Urinary bladder (tissue), 4 donors: ENCODE measurements around the gene POR. TPM values are rescaled to one million over a fixed set of nuclear protein-coding genes. Genes with fewer than 3 reads are reported as not detected.
A peak's percentile ranks its signal among the peaks of the same experiment; 100 is the strongest.

ENCODE experiments used
- DNase-seq: peaks from one replicate; pipeline ENCODE4 v3.0.0-alpha.2; 2015; ENCODE audit errors: extremely low spot score
- H3K27ac ChIP-seq: one replicate; pipeline ENCODE4 v1.5.1; 2013; ENCODE audit warnings: low read depth, mild to moderate bottlenecking, moderate library complexity
- H3K36me3 ChIP-seq: one replicate; pipeline ENCODE4 v1.6.1; 2013; ENCODE audit warnings: mild to moderate bottlenecking, moderate library complexity; ENCODE audit not compliant: insufficient read depth
- H3K4me1 ChIP-seq: one replicate; pipeline ENCODE4 v1.6.1; 2013; ENCODE audit warnings: mild to moderate bottlenecking, moderate library complexity; ENCODE audit not compliant: insufficient read depth
- H3K4me3 ChIP-seq: one replicate; pipeline ENCODE4 v1.5.1; 2013; ENCODE audit warnings: low read depth, low read length
- WGBS: extraction: QIAGEN DNeasy Blood & Tissue Kit; methylation state at CpG from one replicate; pipeline ENCODE4 v1.1.7; 2013; 5-methylcytosine and 5-hydroxymethylcytosine counted together
- polyA plus RNA-seq: library from polyadenylated mRNA; stranded (reverse); fragments of 200-250 nt; gene quantifications from one replicate; pipeline ENCODE4 v1.2.3, GENCODE V29; 2013
- total RNA-seq: library from RNA; depleted of rRNA; stranded (reverse); fragments of >200 nt; gene quantifications from one replicate; pipeline ENCODE4 v1.2.3, GENCODE V29; 2014
- donor health status: healthy with polysubstance abuse.
- donor health status: healthy.

Gene POR
- total and polyA plus RNA-seq, 2 donors = 33.2 to 103 TPM

GRCh38 chr7:75985518-75986146 is 70.7 kb downstream of the POR start:
- H3K4me1 ChIP-seq = no peaks in the 10 kb centered on the region
- no peak overlapping the region for H3K27ac ChIP-seq
- H3K4me3 ChIP-seq = no peak overlapping the region
- H3K36me3 ChIP-seq = no peaks in the 10 kb centered on the region
- WGBS = 81% methylated on average over 41 of the region's 41 CpGs
- DNase-seq = no peak

GRCh38 chr7:75986147-75986781 is 71.3 kb downstream of the POR start:
- no peaks in the 10 kb centered on the region for H3K36me3 ChIP-seq
- H3K4me3 ChIP-seq = no peak overlapping the region
- 81% methylated on average over 20 of the region's 20 CpGs for WGBS
- no peak overlapping the region for H3K27ac ChIP-seq
- H3K4me1 ChIP-seq = no peaks in the 10 kb centered on the region
- DNase-seq = no peak

GRCh38 chr7:75987026-75987804 is 72.3 kb downstream of the POR start:
- WGBS = 91% methylated on average over 32 of the region's 32 CpGs
- no peak overlapping the region for H3K27ac ChIP-seq
- H3K36me3 ChIP-seq = peaks cover 2% of the 10 kb centered on the region
- no peaks in the 10 kb centered on the region for H3K4me1 ChIP-seq
- H3K4me3 ChIP-seq = no peak overlapping the region
- no peak for DNase-seq

- no peak overlapping the region for H3K4me3 ChIP-seq
- no peaks in the 10 kb centered on the region for H3K4me1 ChIP-seq
- DNase-seq = no peak
- WGBS = 87% methylated on average over 30 of the region's 30 CpGs
- no peak overlapping the region for H3K27ac ChIP-seq
- H3K36me3 ChIP-seq = peaks cover 2% of the 10 kb centered on the region
Measured at GRCh38 chr7:75987805-75988567, 73.0 kb downstream of the POR start.

- Histone ChIP-seq H3K4me1 (no peaks in the 10 kb centered on the region), H3K4me3 (no peak overlapping the region), H3K36me3 (peaks cover 2% of the 10 kb centered on the region), H3K27ac (peak overlapping the region; percentile 40)
- DNase-seq = no peak
- 49% methylated on average over 21 of the region's 31 CpGs for WGBS
Measured at GRCh38 chr7:75988568-75989499, 73.9 kb downstream of the POR start.

GRCh38 chr7:75989500-75990388 is 74.8 kb downstream of the POR start:
- Histone ChIP-seq H3K4me1 (no peaks in the 10 kb centered on the region), H3K4me3 (no peak overlapping the region), H3K27ac (peak overlapping the region; percentile 40), H3K36me3 (peaks cover 2% of the 10 kb centered on the region)
- DNase-seq = no peak
- WGBS = 55% methylated on average over 21 of the region's 21 CpGs

GRCh38 chr7:75991531-75992082 is 76.7 kb downstream of the POR start:
- 95% methylated on average over 9 of the region's 9 CpGs for WGBS
- DNase-seq = no peak
- Histone ChIP-seq H3K4me3 (no peak overlapping the region), H3K27ac (no peak overlapping the region), H3K4me1 (no peaks in the 10 kb centered on the region), H3K36me3 (peaks cover 2% of the 10 kb centered on the region)

- no peak for DNase-seq
- WGBS = 91% methylated on average over 20 of the region's 20 CpGs
- no peaks in the 10 kb centered on the region for H3K4me1 ChIP-seq
- no peak overlapping the region for H3K4me3 ChIP-seq
- no peak overlapping the region for H3K27ac ChIP-seq
- peaks cover 2% of the 10 kb centered on the region for H3K36me3 ChIP-seq
Measured at GRCh38 chr7:75992083-75992755, 77.3 kb downstream of the POR start.

- no peak for DNase-seq
- Histone ChIP-seq H3K4me1 (no peaks in the 10 kb centered on the region), H3K27ac (peak overlapping the region; percentile 85), H3K4me3 (peak overlapping the region; percentile 77), H3K36me3 (peaks cover 2% of the 10 kb centered on the region)
- WGBS = 2% methylated on average over 40 of the region's 40 CpGs
Measured at GRCh38 chr7:75993689-75994387, 78.9 kb downstream of the POR start.

GRCh38 chr7:75994388-75995051 is 79.6 kb downstream of the POR start, which contains the start of gene TMEM120A:
TSS of gene TMEM120A (minus strand) at chr7:75994595. CDS start at chr7:75994570, 25 bp downstream.
- peak within 1 kb of the TSS; percentile 85 for H3K27ac ChIP-seq
- H3K4me3 ChIP-seq = peak within 1 kb of the TSS; percentile 77
- H3K4me1 ChIP-seq = no peaks in the 10 kb centered on the region
- peak; percentile 71 for DNase-seq
- H3K36me3 ChIP-seq = peaks cover 2% of the 10 kb centered on the region
- WGBS = 2% methylated on average over 51 of the region's 51 CpGs
